Measurements from ENCODE around the gene ZNF532.

DNA sequence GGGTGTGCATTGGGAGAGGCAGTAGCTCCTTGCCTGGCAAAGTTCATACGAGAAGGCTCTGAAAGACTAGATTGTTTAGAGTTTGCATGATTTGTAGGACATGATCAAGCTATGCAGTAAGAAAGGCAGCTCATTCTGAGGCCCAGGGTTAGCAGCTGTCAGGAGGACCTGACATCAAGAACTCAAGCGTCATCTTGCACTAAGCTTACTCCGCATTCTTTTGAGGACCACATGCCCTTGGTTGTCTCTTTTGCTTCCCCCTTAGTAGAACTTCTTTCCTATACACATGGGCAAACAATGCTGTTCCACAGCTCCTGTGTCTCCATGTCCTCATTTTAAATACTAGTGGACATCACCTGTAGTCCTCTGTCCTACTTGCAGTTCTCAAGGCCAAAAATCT lies 14.0 kb downstream of the ZNF532 start:
- no peak for TF ChIP-seq POLR2AphosphoS5 (IDR thresholded peaks at IDR 0.05; ENCODE audit: insufficient read depth, low read depth, low read length)
- TF ChIP-seq, protein P1, sequence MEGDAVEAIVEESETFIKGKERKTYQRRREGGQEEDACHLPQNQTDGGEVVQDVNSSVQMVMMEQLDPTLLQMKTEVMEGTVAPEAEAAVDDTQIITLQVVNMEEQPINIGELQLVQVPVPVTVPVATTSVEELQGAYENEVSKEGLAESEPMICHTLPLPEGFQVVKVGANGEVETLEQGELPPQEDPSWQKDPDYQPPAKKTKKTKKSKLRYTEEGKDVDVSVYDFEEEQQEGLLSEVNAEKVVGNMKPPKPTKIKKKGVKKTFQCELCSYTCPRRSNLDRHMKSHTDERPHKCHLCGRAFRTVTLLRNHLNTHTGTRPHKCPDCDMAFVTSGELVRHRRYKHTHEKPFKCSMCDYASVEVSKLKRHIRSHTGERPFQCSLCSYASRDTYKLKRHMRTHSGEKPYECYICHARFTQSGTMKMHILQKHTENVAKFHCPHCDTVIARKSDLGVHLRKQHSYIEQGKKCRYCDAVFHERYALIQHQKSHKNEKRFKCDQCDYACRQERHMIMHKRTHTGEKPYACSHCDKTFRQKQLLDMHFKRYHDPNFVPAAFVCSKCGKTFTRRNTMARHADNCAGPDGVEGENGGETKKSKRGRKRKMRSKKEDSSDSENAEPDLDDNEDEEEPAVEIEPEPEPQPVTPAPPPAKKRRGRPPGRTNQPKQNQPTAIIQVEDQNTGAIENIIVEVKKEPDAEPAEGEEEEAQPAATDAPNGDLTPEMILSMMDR (IDR thresholded peaks at IDR 0.05; ENCODE audit: extremely low read depth in 1 of 2, insufficient read depth in 1 of 2, low read depth in 1 of 2, low read length in 2 of 2) = no peak
- no peak for TF ChIP-seq POLR2A (IDR thresholded peaks at IDR 0.05; ENCODE audit: low read depth, low read length)
- no peak for TF ChIP-seq JUN (IDR thresholded peaks at IDR 0.05; ENCODE audit: borderline replicate concordance, insufficient read depth, insufficient read length, low read depth)
- no peak for TF ChIP-seq EZH2 (IDR thresholded peaks at IDR 0.05; ENCODE audit: borderline replicate concordance, low read depth, low read length, severe bottlenecking)
- no peak for TF ChIP-seq FOS (IDR thresholded peaks at IDR 0.05; ENCODE audit: borderline replicate concordance, insufficient read depth, low read length)
- TF ChIP-seq, protein P2, sequence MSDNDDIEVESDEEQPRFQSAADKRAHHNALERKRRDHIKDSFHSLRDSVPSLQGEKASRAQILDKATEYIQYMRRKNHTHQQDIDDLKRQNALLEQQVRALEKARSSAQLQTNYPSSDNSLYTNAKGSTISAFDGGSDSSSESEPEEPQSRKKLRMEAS (IDR thresholded peaks at IDR 0.05; ENCODE audit: insufficient read depth, insufficient read length) = no peak
- TF ChIP-seq GATA2 (IDR thresholded peaks at IDR 0.05; ENCODE audit: insufficient read depth, insufficient read length, low read depth, low read length) = no peak
- no peak for TF ChIP-seq MYC (IDR thresholded peaks at IDR 0.05; ENCODE audit: low read depth, low read length)
